Activated T-helper 2 cell treated with anti-CD3 and anti-CD28 coated beads, Interferon-gamma antibody, Interleukin-2, Interleukin-4, amounts not matched to agents 10 μg/mL and 5 μg/mL and 100 μg/mL, durations not matched to agents 14 hours and 24 hours and 36 hours (primary cell): ENCODE data around the gene AP1G2. TPM values are rescaled to one million over a fixed set of nuclear protein-coding genes. Genes with fewer than 3 reads are reported as not detected.
A peak's percentile ranks its signal among the peaks of the same experiment; 100 is the strongest.
"Not testable (repeated sequence)": the region's sequence is repeated elsewhere in the genome, so short reads cannot be mapped to it uniquely, and the experiment has no call there.

ENCODE experiments used
- DNase-seq: peaks from one replicate; pipeline ENCODE4 v3.0.0; 2021; ENCODE audit warnings: low spot score
- H3K27ac Mint-ChIP-seq: one replicate; pipeline ENCODE4 v1.8.0; 2021; ENCODE audit warnings: mixed read lengths
- H3K27me3 Mint-ChIP-seq: one replicate; pipeline ENCODE4 v1.8.0; 2021; ENCODE audit warnings: low read depth, mixed read lengths
- H3K36me3 Mint-ChIP-seq: one replicate; pipeline ENCODE4 v1.8.0; 2021; ENCODE audit warnings: low read depth, mixed read lengths
- H3K4me1 Mint-ChIP-seq: one replicate; pipeline ENCODE4 v1.8.0; 2021; ENCODE audit warnings: low read depth, mixed read lengths
- H3K4me3 Mint-ChIP-seq: one replicate; pipeline ENCODE4 v1.8.0; 2021; ENCODE audit warnings: low read depth, mild to moderate bottlenecking, moderate library complexity, mixed read lengths
- H3K9me3 Mint-ChIP-seq: one replicate; pipeline ENCODE4 v1.8.0; 2021; ENCODE audit warnings: mixed read lengths
- intact Hi-C: fragments of 100-400 bp; cut with micrococcal nuclease; formaldehyde crosslinking; loops from one replicate; pipeline ENCODE4 v1.15.1; 2023
- total RNA-seq: library from RNA; stranded (reverse); gene quantifications from 2 replicates; pipeline ENCODE4 v1.2.3, GENCODE V29; 2022

The AP1G2 gene
- total RNA-seq, 1 donor from 2014 or later = 164 TPM

GRCh38 chr14:23605931-23606585, 38.5 kb upstream of the AP1G2 start:
- Mint-ChIP-seq H3K4me3 (no peak overlapping the region), H3K4me1 (peaks cover 37% of the 10 kb centered on the region), H3K9me3 (peaks cover 16% of the 10 kb centered on the region), H3K36me3 (peaks cover 13% of the 10 kb centered on the region), H3K27ac (peak overlapping the region; percentile 89), H3K27me3 (no peaks in the 10 kb centered on the region)
- DNase-seq = no peak
- intact Hi-C loops = loop anchor here (1.0 kb wide), 1 partner anchor 271 kb away; no protein-coding TSS in a partner anchor

- H3K9me3 Mint-ChIP-seq = peaks cover 15% of the 10 kb centered on the region
- no peak overlapping the region for H3K4me3 Mint-ChIP-seq
- H3K27ac Mint-ChIP-seq = no peak overlapping the region
- DNase-seq = no peak
- no peaks in the 10 kb centered on the region for H3K27me3 Mint-ChIP-seq
- H3K36me3 Mint-ChIP-seq = peaks cover 7% of the 10 kb centered on the region
- intact Hi-C loops = no loop called here
- H3K4me1 Mint-ChIP-seq = peaks cover 27% of the 10 kb centered on the region
Observed at GRCh38 chr14:23604675-23605170, 37.1 kb upstream of the AP1G2 start.

DNA sequence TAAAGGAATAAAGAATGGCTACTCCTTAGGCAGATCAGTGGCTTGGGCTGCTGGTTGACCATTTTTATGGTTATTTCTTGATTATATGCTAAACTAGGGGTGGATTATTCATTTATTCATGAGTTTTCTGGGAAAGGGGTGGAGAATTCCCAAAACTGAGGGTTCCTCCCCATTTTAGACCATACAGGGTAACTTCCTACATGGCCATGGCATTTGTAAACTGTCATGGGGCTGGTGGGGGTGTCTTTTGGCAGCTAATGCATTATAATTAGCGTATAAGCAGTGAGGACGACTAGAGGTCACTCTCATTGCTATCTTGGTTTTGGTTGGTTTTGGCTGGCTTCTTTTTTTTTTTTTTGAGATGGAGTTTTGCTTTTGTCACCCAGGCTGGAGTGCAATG, 36.6 kb upstream of the AP1G2 start:
- no peak for DNase-seq
- Mint-ChIP-seq H3K9me3 (peaks cover 10% of the 10 kb centered on the region), H3K4me3 (no peak overlapping the region), H3K27me3 (no peaks in the 10 kb centered on the region), H3K27ac (no peak overlapping the region), H3K36me3 (peaks cover 5% of the 10 kb centered on the region), H3K4me1 (peaks cover 26% of the 10 kb centered on the region)
- intact Hi-C loops = no loop called here

GRCh38 chr14:23603103-23603502, 35.5 kb upstream of the AP1G2 start:
- Mint-ChIP-seq H3K36me3 (no peaks in the 10 kb centered on the region), H3K27me3 (no peaks in the 10 kb centered on the region), H3K4me3 (no peak overlapping the region), H3K27ac (no peak overlapping the region), H3K9me3 (peaks cover 3% of the 10 kb centered on the region), H3K4me1 (peaks cover 20% of the 10 kb centered on the region)
- intact Hi-C loops = no loop called here
- no peak for DNase-seq

GRCh38 chr14:23602181-23603095, 34.8 kb upstream of the AP1G2 start:
- Mint-ChIP-seq H3K27me3 (no peaks in the 10 kb centered on the region), H3K36me3 (no peaks in the 10 kb centered on the region), H3K27ac (no peak overlapping the region), H3K4me1 (peaks cover 20% of the 10 kb centered on the region), H3K9me3 (peaks cover 3% of the 10 kb centered on the region), H3K4me3 (no peak overlapping the region)
- intact Hi-C loops = no loop called here
- DNase-seq = no peak

DNA sequence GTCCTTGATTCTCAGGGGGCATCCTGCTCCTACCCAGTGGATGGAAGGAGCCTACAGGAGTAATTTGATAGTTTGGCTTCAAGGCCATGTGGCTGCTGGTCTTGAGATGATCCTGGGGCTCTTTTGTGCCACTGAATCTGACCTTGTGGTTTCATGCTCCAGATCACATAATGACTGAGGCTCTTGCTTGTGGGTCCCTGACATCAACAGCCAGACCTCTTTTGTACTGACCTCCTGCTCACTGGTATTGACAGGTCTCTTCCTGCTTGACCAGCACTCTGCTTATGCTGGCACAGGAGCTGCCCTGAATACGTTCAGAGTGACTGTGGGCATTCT, 34.2 kb upstream of the AP1G2 start:
- no peak overlapping the region for H3K27ac Mint-ChIP-seq
- intact Hi-C loops = no loop called here

GRCh38 chr14:23601424-23601823, 33.8 kb upstream of the AP1G2 start:
- Mint-ChIP-seq H3K9me3 (peaks cover 3% of the 10 kb centered on the region), H3K27ac (peak overlapping the region; percentile 30), H3K27me3 (no peaks in the 10 kb centered on the region), H3K4me3 (no peak overlapping the region), H3K4me1 (peaks cover 12% of the 10 kb centered on the region), H3K36me3 (no peaks in the 10 kb centered on the region)
- no peak for DNase-seq
- intact Hi-C loops = no loop called here

More for the DNA sequence above, 34.2 kb upstream of the AP1G2 start:
- no peak overlapping the region for H3K4me3 Mint-ChIP-seq
- DNase-seq = no peak
- peaks cover 3% of the 10 kb centered on the region for H3K9me3 Mint-ChIP-seq
- H3K36me3 Mint-ChIP-seq = no peaks in the 10 kb centered on the region
- peaks cover 16% of the 10 kb centered on the region for H3K4me1 Mint-ChIP-seq
- H3K27me3 Mint-ChIP-seq = no peaks in the 10 kb centered on the region

- H3K27me3 Mint-ChIP-seq = no peaks in the 10 kb centered on the region
- no peaks in the 10 kb centered on the region for H3K36me3 Mint-ChIP-seq
- no peak overlapping the region for H3K4me3 Mint-ChIP-seq
- no peak for DNase-seq
- peaks cover 7% of the 10 kb centered on the region for H3K4me1 Mint-ChIP-seq
- no peak overlapping the region for H3K27ac Mint-ChIP-seq
- H3K9me3 Mint-ChIP-seq = peaks cover 3% of the 10 kb centered on the region
- intact Hi-C loops = no loop called here
Observed at GRCh38 chr14:23600806-23601205, 33.2 kb upstream of the AP1G2 start.

- Mint-ChIP-seq H3K9me3 (peaks cover 3% of the 10 kb centered on the region), H3K36me3 (no peaks in the 10 kb centered on the region), H3K4me1 (peaks cover 3% of the 10 kb centered on the region), H3K27me3 (no peaks in the 10 kb centered on the region), H3K27ac (no peak overlapping the region), H3K4me3 (no peak overlapping the region)
- DNase-seq = no peak
- intact Hi-C loops = no loop called here
Observed at GRCh38 chr14:23600322-23600707, 32.7 kb upstream of the AP1G2 start.

- H3K36me3 Mint-ChIP-seq, H3K4me1 Mint-ChIP-seq, H3K27ac Mint-ChIP-seq, DNase-seq, H3K9me3 Mint-ChIP-seq, H3K4me3 Mint-ChIP-seq, intact Hi-C loops, H3K27me3 Mint-ChIP-seq: not testable (repeated sequence)
Observed at GRCh38 chr14:23594191-23594590, 26.6 kb upstream of the AP1G2 start.

DNA sequence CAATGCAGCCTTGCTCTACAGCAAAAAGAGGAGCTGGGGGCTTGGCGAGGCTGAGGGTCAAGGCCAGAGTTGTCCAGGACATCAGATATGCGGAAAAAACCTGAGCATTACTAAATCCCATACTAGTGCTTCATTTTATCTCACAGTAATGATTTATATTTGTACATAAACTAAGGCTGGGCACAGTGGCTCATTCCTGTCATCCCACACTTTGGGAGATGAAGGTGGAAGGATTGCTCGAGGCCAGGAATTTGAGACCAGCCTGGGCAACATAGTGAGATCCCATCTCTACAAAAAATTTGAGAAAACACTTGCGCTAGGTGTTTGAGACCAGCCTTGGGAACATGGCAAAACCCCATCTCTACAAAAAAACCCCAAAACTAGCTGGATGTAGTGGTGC, 22.6 kb upstream of the AP1G2 start:
- Mint-ChIP-seq H3K4me1 (no peaks in the 10 kb centered on the region), H3K9me3 (no peaks in the 10 kb centered on the region), H3K36me3 (no peaks in the 10 kb centered on the region), H3K27me3 (peaks cover 15% of the 10 kb centered on the region), H3K27ac (no peak overlapping the region), H3K4me3 (no peak overlapping the region)
- intact Hi-C loops = no loop called here
- DNase-seq = no peak

- H3K9me3 Mint-ChIP-seq = no peaks in the 10 kb centered on the region
- DNase-seq = no peak
- no peak overlapping the region for H3K27ac Mint-ChIP-seq
- intact Hi-C loops = loop anchor here (1.0 to 5.0 kb wide), 5 partner anchors 43 to 340 kb away; no protein-coding TSS in a partner anchor
- H3K4me3 Mint-ChIP-seq = no peak overlapping the region
- H3K4me1 Mint-ChIP-seq = no peaks in the 10 kb centered on the region
- no peaks in the 10 kb centered on the region for H3K36me3 Mint-ChIP-seq
- peaks cover 15% of the 10 kb centered on the region for H3K27me3 Mint-ChIP-seq
Observed at GRCh38 chr14:23589606-23590005, 22.0 kb upstream of the AP1G2 start.
